Activated CD4-positive, CD25-positive, alpha-beta regulatory T cell treated with anti-CD3 and anti-CD28 coated beads, Interleukin-2, amount 50 U/mL, for 24 hours (primary cell): ENCODE results near the gene ADRA1B.

Experiments used
- ATAC-seq, 2 donors: fragments of 150-1000 bp; cut with Tn5 transposase; one replicate each; pipeline ENCODE4 v1.10.0; 2021; ENCODE audit warnings: mild to moderate bottlenecking in 1 of 2, moderate library complexity in 1 of 2

ADRA1B gene

GRCh38 chr5:160021831-160022446 lies 105.7 kb downstream of the ADRA1B start:
- peak; percentile 84 to 85 for ATAC-seq
